HG03045 (cell line): Measurements from ENCODE around the gene GAL3ST2.
"Not testable (repeated sequence)": the region's sequence is repeated elsewhere in the genome, so short reads cannot be mapped to it uniquely, and the experiment has no call there.

Source experiments
- ATAC-seq: cut with Tn5 transposase; IDR thresholded peaks from one replicate; pipeline ENCODE4 v1.9.1; 2021; ENCODE audit warnings: mild to moderate bottlenecking, moderate library complexity; ENCODE audit not compliant: unreplicated experiment

The GAL3ST2 gene

DNA sequence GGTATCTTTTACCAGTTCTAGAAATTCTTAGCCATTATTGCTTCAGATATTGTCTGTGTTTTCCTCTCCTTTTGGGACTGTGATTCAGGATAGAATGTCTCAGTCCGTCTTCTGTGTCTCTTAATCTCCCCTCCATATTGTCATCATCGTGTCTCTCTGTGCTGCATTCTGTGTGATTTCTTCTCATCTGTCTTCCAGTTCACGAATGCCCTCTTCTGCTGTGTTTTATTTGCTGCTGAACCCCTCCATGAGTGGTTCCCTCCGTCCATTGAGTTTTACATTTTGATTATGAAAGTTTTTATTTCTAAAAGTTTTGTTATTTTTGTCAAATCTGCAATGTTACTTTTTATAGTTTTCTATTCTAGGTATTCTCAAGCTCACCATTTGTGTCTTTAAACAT lies 30.5 kb upstream of the GAL3ST2 start:
- no peak for ATAC-seq

DNA sequence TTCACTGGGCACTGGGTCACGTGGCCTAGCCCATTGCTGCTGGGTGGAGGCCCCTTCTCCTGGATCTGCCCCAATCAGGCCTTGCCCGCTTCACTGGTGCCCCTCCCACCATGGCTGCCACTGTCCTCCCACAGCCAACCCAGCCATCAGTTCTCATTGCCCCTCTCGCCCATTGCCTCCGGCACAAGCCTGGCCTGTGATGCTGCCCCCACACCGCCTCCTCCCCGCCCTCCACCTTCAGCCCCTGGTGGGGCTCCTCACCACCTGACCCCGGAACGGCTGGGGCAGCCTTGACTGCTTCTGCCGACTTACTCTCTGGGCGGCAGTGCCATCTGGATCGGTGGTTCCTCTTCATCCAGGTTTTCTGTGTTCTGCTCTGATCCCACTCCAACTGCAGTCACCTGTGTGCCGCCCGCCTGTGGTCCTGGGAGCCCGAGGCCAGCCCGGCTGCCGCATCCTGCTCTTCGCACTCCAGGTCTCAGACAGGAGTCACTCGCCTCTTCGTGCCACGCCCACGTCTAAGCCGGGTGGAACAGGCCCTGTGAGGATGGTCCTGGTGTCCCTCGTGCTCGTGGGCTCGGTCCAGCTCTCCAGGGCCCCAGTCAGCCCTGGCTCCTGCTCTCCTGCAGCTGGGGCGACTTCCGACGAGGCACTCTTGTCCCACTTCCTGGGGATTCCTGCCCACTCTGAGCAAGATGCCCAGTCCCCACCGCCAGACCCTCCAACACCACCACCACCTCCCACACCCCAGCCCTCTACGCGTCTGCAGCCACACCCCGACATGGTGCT lies 28.0 kb upstream of the GAL3ST2 start:
- ATAC-seq, result no peak

DNA sequence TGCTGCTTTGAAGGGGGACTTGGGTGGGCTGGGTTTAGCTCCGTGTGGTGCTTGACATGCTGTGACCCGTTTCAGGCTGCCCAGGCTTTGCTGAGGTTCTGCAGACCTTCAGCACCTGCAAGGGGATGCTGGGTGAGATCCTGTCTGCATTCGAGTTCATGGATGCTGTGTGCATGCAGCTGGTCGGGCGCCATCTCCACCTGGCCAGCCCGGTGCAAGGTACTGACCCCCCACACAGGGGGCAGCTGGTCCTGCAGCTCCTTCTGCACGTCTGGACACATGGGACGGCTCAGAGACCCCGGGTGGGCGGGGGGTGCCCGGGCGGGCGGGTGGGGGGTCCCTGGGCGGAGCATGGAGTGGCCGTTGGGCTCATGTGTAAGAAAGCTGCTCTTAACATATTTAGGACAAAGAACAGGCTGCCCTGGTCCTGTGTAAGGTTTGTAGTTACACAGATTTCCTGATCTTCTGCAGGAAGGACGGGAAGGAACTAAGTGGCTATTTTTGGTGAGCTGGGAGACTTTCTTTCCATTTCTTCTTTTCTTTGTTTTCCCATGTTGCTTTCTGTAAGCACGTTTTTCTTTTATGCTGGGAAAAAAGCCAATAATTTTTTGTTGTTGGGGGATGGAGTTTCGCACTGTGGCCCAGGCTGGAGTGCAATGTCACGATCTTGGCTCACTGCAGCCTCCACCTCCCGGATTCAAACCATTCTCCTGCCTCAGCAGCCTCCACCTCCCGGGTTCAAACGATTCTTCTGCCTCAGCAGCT lies 26.4 kb upstream of the GAL3ST2 start:
- ATAC-seq, result no peak

DNA sequence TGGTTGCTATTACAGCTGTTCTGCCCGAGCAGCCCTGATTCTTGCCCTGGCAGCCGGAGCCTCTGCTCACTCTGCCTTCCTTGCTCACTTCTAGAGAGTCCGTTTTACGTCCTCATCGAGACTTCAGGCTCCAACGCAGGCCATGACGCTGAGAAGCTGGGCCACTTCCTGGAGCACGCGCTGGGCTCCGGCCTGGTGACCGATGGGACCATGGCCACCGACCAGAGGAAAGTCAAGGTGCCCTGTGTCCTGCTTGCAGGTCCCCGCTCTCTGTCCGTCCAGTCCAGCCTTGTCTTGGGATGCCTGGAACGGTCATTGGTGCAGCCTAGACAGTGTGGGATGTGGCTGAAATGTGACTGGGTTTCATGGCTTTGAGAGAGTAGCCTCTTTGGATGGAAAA lies 25.5 kb upstream of the GAL3ST2 start:
- no peak for ATAC-seq

DNA sequence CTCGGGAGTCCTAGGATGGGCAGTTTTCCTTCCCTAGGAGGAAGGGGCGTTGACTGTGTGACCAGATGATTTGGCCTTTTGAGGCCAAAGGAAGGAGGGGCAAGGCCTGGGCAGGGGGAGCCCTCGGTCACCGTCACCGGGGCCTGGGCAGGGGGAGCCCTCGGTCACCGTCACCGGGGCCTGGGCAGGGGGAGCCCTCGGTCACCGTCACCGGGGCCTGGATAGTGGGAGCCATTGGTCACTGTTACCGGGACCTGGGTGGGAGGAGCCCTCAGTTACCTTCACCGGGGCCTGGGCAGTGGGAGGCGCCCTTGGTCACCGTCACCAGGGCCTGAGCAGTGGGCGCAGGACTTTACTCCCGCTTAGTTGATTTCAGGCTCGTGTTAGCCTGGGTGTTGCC lies 24.8 kb upstream of the GAL3ST2 start:
- ATAC-seq, result no peak

DNA sequence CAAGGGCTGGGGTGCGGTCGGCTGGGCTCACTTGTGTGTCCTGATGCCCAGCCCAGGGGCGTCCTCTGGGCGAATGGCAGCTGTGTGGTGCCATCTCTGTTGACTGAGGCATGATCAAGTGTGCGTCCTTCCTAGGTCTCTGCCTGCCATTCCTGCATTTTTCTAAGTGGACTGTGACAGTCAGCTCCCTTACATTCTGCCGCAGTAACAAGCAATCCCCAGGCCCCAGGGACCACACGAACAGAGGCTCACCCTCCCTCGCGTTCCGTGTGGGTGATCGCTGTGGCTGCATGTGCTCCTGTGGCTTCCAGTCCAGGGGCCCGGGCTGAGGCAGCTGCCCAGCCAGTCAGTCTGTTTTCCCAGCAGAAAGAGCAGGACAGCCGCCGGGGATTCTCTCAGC lies 24.4 kb upstream of the GAL3ST2 start:
- ATAC-seq, result no peak

DNA sequence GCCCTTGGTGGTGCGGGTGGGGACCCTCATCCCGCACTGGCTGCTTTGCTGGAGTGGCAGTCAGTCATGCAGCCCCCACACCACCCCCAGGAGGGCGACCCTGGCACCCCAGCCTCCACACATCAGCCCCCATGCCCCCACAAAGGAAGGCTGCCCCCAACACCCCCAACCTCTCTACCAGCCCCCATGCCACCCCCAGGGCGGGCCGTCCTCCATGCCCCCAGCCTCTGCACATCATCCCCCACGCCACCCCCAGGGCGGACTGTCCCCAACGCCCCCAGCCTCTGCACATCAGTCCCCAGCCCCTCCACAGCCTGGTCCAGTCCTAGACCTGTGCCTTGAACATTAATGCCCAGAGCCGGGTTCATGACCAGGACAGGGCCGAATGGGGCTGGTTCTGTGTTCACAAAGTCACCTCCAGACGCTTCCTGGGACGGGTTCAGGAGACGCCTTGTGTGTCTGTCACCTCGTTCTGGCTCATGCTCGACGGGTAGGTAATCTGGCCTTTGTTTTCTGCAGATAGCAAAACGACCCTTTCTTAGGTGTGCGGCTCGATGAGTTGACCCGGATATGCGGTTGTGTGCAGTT lies 23.8 kb upstream of the GAL3ST2 start:
- ATAC-seq, result no peak

DNA sequence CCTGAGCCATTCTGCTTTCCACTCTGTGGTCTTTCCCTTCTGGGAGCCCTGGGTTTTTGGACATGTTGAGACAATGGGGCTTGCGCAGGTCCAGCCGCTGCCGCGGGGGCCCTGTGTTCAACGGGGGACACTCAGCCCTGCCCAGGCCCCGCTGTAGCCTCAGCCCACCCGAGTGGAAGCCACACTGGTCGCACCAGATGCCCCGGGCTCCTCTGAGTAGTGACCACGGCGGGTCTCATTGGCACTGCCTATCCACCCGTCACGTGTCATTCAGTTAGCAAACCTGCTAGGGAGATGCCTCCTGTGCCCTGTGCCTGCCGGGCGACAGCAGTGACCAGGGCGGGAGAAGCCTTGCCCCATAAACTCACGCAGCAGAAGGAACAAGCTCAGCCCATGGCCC lies 23.1 kb upstream of the GAL3ST2 start:
- ATAC-seq, result no peak

DNA sequence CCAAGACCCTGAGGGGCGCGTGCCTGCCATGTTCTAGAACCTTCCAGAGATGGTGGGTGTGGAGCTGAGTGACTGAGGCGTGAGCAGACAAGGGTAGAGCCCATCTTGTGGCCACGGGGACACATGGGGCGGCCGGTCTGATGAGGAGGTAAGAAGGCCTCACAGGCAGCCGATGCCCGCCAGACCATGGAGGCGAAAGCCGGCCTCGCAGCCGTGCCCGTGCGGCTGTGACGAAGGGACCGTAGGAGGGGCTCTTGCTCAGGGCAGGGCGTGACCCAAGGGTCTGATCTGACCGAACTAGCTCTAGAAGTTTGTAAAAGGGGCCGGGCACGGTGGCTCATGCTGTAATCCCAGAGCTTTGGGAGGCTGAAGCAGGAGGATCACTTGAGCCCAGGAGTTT lies 22.6 kb upstream of the GAL3ST2 start:
- ATAC-seq, result no peak

DNA sequence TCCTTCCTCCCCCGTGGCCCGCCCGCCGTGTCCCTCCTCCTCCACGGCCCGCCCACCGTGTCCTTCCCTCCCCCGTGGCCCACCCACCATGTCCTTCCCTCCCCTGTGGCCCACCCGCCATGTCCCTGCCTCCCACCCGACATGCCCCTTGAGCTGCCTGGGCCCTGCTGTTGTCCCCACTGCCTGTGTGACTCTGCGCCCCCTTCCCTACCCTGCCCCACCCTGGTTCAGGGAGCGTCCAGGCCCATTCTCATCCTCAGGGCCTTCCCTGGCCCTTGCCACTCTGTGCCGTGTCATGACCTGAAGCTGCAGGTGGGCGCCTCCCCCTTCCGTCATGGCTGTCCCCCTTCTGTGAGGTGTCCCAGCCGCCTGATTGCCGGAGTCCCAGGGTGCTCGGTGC lies 21.5 kb upstream of the GAL3ST2 start:
- ATAC-seq, result no peak

DNA sequence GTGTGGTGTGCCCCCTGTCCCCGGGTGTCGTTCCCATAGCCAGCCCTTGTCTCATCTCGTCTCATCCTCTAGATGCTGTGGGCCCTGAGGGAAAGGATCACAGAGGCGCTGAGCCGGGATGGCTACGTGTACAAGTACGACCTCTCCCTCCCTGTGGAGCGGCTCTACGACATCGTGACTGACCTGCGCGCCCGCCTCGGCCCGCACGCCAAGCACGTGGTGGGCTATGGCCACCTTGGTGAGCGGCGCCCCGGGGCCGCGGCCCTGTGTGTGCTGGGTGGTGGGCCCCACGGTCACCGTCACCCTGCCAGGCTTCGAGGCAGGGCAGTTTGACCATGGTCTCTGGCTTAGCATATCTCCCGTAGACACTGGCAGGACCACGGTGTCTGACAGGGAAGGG lies 20.8 kb upstream of the GAL3ST2 start:
- ATAC-seq, result no peak

DNA sequence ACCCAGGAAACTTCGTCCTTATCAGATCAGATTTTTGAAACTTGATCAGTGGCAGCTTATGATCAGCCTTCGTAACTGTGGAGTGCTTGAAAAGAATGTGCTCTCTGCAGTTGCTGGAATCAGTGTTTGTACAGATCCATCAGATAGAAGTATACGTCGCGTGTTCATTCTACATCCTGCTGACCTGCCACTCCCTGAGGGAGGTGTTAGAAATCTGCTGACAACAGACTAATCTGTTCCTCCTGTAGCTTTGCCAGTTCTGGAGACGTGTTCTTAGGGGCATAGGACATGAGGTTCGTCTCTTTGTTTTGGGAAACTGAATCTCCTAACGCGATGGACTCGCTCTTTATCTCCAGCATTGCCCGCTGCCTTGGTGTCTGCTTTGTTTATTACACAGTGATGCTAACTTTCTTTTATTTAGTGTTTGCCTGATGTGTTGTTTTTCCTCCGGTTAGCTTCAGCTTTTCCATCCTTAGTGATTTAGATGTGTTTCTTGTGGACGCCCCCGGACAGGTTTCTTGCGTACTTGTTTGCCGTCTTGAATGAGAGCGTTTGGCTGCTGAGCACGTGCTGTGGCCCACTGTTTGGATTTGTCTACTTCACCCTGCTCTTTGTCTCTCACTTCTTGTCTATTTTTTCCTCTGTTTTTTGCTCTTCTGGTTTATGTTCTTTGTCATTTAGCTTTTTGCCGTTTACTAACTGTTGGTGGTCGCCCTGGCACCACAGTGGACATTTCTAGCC lies 17.4 kb upstream of the GAL3ST2 start:
- no peak for ATAC-seq

DNA sequence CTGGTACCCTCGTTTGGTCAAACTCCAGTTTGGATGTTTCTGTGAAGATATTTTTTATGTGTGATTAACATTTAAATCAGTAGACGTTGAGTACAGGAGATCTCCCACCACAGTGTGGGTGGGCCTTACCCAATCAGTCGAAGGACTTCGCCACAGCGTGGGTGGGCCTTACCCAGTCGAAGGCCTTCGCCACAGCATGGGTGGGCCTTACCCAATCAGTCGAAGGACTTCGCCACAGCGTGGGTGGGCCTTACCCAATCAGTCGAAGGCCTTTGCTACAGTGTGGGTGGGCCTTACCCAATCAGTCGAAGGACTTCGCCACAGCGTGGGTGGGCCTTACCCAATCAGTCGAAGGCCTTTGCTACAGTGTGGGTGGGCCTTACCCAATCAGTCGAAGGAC lies 16.7 kb upstream of the GAL3ST2 start:
- not testable (repeated sequence) for ATAC-seq

DNA sequence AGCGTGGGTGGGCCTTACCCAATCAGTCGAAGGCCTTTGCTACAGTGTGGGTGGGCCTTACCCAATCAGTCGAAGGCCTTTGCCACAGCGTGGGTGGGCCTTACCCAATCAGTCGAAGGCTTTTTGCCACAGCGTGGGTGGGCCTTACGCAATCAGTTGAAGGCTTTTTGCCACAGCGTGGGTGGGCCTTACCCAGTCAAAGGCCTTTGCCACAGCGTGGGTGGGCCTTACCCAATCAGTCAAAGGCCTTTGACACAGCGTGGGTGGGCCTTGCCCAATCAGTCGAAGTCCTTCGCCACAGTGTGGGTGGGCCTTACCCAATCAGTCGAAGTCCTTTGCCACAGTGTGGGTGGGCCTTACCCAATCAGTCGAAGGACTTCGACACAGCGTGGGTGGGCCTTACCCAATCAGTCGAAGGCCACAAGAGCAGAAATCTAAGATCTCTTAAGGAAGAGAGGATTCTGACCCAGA lies 16.3 kb upstream of the GAL3ST2 start:
- ATAC-seq, result no peak

DNA sequence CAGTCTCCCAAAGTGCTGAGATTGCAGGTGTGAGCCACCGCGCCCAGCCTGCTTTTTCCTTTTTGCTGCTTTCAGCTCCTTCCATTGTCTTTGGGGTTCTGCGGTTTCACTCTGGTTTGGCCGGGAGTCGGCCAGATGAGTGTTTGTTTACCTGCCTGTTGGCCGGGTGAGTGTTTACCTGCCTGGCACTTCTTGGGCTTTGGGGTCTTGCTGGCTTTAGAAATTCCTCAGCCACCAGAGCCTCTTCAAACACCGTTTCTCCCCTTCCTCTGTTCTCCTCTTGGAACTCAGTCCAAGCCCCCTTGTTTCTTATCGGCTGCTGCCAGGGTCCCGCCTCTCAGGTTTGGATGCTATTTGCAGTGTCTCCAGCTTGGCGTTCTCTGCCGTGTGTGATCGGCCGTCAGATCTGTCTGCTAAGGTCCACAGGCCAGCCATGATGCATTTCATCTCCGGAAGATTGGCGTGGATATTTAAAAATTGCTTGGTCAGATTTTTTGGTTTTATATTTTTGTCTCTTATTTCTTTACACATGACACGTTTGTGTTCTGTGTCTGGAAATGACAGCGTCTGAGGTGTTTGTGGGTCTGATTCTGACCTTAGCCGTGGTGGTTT lies 14.2 kb upstream of the GAL3ST2 start:
- ATAC-seq, result no peak

DNA sequence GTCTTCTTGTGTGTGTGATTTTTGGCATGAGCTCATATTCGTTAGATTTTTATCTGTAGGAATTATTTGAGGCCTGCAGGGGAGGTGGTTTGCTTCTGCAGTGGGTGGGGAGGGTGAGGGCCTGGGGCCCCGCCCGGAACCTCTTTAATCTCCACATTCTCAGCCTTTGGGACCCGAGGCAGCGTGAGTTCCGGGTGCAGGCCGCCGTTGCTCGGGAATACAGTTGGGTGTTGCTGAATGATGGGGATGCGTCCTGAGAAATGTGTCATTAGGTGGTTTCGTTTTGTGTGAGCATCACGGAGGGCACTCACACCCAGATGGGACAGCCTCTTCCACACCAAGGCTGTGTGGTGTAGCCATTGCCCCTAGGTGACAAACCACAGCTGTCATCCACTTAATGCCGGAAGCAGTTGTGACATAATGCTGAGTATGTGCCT lies 13.7 kb upstream of the GAL3ST2 start:
- no peak for ATAC-seq

DNA sequence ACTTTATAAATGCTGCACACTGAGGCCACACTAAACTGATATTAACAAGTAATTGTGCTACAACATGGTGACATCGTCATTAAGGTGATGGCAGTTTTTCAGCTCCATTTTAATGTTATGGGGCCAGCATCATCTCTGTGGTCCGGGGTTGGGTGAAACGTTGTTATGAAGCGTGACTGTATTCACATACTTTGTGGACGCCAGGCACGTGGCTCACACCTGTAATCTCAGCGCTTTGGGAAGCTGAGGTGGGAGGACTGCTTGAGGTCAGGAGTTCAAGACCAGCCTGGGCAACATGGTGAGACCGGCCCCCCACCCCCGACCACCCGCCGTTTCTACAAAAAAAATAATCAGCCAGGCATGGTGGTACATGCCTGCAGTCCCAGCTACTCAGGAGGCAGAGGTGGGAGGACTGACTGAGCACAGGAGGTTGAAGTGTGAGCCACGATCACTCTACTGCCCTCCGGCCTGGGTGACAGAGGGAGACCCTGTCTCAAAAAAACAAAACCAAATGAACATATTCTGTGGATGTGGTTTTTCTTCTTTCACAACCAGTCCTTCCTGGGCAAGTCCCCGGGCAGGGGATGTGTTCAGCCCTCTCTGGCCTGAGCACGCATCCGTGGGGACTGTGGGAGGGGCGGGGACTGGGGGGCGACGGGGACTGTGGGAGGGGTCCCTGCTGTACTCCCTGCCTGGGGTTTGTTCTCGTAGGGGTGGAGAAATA lies 12.9 kb upstream of the GAL3ST2 start:
- ATAC-seq, result no peak

DNA sequence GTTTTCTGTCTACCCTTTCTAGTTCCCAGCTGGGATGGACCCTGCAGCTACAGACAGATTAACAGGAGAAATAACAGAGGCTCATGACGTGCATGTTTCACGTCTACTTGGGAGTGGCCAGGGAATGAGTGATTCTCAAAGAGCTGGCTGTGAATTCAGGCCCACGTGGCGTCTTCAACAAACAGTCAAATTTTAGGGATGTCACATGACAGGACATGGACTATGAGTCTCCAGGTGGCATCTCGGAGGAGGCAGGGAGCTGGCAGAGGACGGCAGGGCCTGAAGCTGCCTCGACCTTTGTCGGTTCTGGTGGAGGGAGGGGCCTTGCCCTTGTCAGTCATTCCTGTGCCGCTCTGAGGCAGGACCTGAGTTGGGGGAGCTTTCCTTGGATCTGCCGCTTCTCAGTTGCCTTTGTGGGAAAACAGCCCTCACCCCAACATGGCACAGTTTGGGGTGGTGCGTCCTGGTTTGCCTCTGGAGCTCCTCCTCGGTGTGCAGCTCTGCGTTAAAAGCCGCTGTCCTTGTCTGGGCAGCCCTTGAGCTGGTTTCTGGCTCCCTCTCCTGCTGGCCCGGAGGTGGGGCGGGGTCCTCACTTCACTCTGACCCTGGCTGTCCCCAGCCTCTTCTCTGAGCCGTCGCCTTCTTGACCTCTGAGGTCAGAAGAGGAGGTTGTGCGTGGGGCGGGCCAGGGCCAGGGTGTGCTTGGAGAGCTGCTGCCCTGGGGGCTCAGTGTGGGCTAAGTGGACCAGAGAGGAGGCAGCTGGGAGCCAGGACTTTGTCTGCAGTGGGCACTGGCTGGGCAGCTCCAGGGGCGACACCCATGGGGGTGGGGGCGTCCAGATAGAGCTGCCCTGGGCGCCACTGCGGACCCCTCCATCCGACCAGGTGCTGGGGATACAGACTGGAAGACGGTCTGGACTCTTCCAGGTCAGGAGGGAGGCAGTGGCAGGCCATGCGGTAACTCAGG lies 12.1 kb upstream of the GAL3ST2 start:
- no peak for ATAC-seq
